WTC11 (cell line): ENCODE data around the gene ZNF225. TPM values are rescaled to one million over a fixed set of nuclear protein-coding genes. Genes with fewer than 3 reads are reported as not detected.

Source experiments
- ATAC-seq: fragments of 200-7000 bp; cut with Tn5 transposase; 2 replicates; pipeline ENCODE4 v1.10.0; 2021; ENCODE audit warnings: mild to moderate bottlenecking, moderate library complexity
- Bru-seq: library from RNA; stranded (reverse); fragments of 400-500 nt; gene quantifications from one replicate; lab custom pipeline; 2021; lab: Mats Ljungman, UMichigan
- CTCF ChIA-PET: fragments of 300-600 bp; sonication (Branson Sonifier 250); formaldehyde crosslinking; loops from one replicate; lab custom pipeline; 2021; ENCODE audit warnings: antibody characterized with exemption; lab: Charles Lee
- POLR2A ChIA-PET: fragments of 350-600 bp; sonication (Branson Sonifier 250); formaldehyde crosslinking; loops from one replicate; lab custom pipeline; 2021; ENCODE audit warnings: antibody characterized with exemption; lab: Charles Lee
- DNase-seq: peaks from one replicate; pipeline ENCODE4 v3.0.0; 2021; ENCODE audit warnings: low spot score
- H3K27ac Mint-ChIP-seq: 2 replicates; pipeline ENCODE4 v1.8.0; 2021; ENCODE audit warnings: mixed read lengths
- H3K27me3 Mint-ChIP-seq: 2 replicates; pipeline ENCODE4 v1.8.0; 2021; ENCODE audit warnings: low read depth, mild to moderate bottlenecking, moderate library complexity, mixed read lengths
- H3K36me3 Mint-ChIP-seq: 2 replicates; pipeline ENCODE4 v1.8.0; 2021; ENCODE audit warnings: mixed read lengths
- H3K4me1 Mint-ChIP-seq: 2 replicates; pipeline ENCODE4 v1.8.0; 2022; ENCODE audit warnings: mixed read lengths
- H3K4me3 Mint-ChIP-seq: 2 replicates; pipeline ENCODE4 v1.8.0; 2021; ENCODE audit warnings: mild to moderate bottlenecking, moderate library complexity, mixed read lengths
- H3K9me3 Mint-ChIP-seq: 2 replicates; pipeline ENCODE4 v1.8.0; 2021; ENCODE audit warnings: mixed read lengths
- CREB1 ChIP-seq: sonication (generic); formaldehyde crosslinking; IDR thresholded peaks from 2 replicates; pipeline ENCODE4 v1.8.0; 2023; ENCODE audit warnings: mild to moderate bottlenecking, missing genetic modification reagents
- FOXK1 ChIP-seq: sonication (generic); formaldehyde crosslinking; IDR thresholded peaks from 2 replicates; pipeline ENCODE4 v1.8.0; 2022; ENCODE audit warnings: mild to moderate bottlenecking, moderate library complexity, missing genetic modification reagents
- GABPB1 ChIP-seq: sonication (generic); formaldehyde crosslinking; IDR thresholded peaks from 2 replicates; pipeline ENCODE4 v1.8.1; 2023; ENCODE audit warnings: mild to moderate bottlenecking, missing genetic modification reagents
- MXD4 ChIP-seq: fragments of 250-450 bp; sonication (Bioruptor Pico); IDR thresholded peaks from 2 replicates; pipeline ENCODE4 v1.8.0; 2021; ENCODE audit warnings: mild to moderate bottlenecking, moderate library complexity, borderline replicate concordance
- NFE2L1 ChIP-seq: sonication (generic); formaldehyde crosslinking; IDR thresholded peaks from 2 replicates; pipeline ENCODE4 v1.8.1; 2023; ENCODE audit warnings: missing genetic modification reagents
- PRRX2 ChIP-seq: fragments of 250-450 bp; sonication (Bioruptor Pico); IDR thresholded peaks from 2 replicates; pipeline ENCODE4 v1.8.0; 2021; ENCODE audit warnings: mild to moderate bottlenecking
- SMAD4 ChIP-seq: sonication (generic); formaldehyde crosslinking; IDR thresholded peaks from 2 replicates; pipeline ENCODE4 v1.8.0; 2022; ENCODE audit warnings: mild to moderate bottlenecking, missing genetic modification reagents
- SP1 ChIP-seq: sonication (generic); formaldehyde crosslinking; conservative IDR thresholded peaks from 2 replicates; pipeline ENCODE4 v1.8.1; 2022; ENCODE audit warnings: missing genetic modification reagents
- TEAD1 ChIP-seq: sonication (generic); formaldehyde crosslinking; IDR thresholded peaks from 2 replicates; pipeline ENCODE4 v1.8.0; 2022; ENCODE audit warnings: mild to moderate bottlenecking, missing genetic modification reagents
- ZNF121 ChIP-seq: sonication (generic); formaldehyde crosslinking; IDR thresholded peaks from 2 replicates; pipeline ENCODE4 v1.8.0; 2023; ENCODE audit warnings: missing genetic modification reagents
- ZNF219 ChIP-seq: sonication (generic); formaldehyde crosslinking; IDR thresholded peaks from 2 replicates; pipeline ENCODE4 v1.8.0; 2023; ENCODE audit warnings: missing genetic modification reagents, mild to moderate bottlenecking, borderline replicate concordance
- ZNF263 ChIP-seq: sonication (generic); formaldehyde crosslinking; IDR thresholded peaks from 2 replicates; pipeline ENCODE4 v1.8.1; 2022; ENCODE audit warnings: low read depth, mild to moderate bottlenecking, moderate library complexity, missing genetic modification reagents
- ZNF317 ChIP-seq: sonication (generic); formaldehyde crosslinking; IDR thresholded peaks from 2 replicates; pipeline ENCODE4 v1.8.1; 2023; ENCODE audit warnings: low read depth, mild to moderate bottlenecking, moderate library complexity, missing genetic modification reagents, borderline replicate concordance
- ZNF396 ChIP-seq: fragments of 250-450 bp; sonication (Bioruptor Pico); IDR thresholded peaks from 2 replicates; pipeline ENCODE4 v1.8.0; 2021; ENCODE audit warnings: mild to moderate bottlenecking, moderate library complexity, borderline replicate concordance
- ZNF416 ChIP-seq: fragments of 250-450 bp; sonication (Bioruptor Pico); IDR thresholded peaks from 2 replicates; pipeline ENCODE4 v1.9.0; 2021; ENCODE audit warnings: mild to moderate bottlenecking, inconsistent platforms
- long read RNA-seq, 3 experiments: library from RNA in 1 of 3; library from capped mRNA in 1 of 3; library from polyadenylated mRNA in 1 of 3; unstranded in 2 of 3; stranded (forward) in 1 of 3; transcript quantifications; one replicate each; pipeline ENCODE4 v2.0.0, GENCODE V29; 2021
- total RNA-seq: library from RNA; stranded (reverse); gene quantifications from 3 replicates; pipeline ENCODE4 v1.2.3, GENCODE V29; 2021
- TF ChIP-seq, protein P1 (sequence below): sonication (generic); formaldehyde crosslinking; IDR thresholded peaks from 2 replicates; pipeline ENCODE4 v1.8.0; 2023; ENCODE audit warnings: mild to moderate bottlenecking, missing genetic modification reagents
- TF ChIP-seq, protein P2 (sequence below): fragments of 250-450 bp; sonication (Bioruptor Pico); conservative IDR thresholded peaks from 2 replicates; pipeline ENCODE4 v1.9.0; 2021; ENCODE audit warnings: mild to moderate bottlenecking
- TF ChIP-seq, protein P3 (sequence below): sonication (generic); formaldehyde crosslinking; IDR thresholded peaks from 2 replicates; pipeline ENCODE4 v1.8.1; 2023; ENCODE audit warnings: mild to moderate bottlenecking, missing genetic modification reagents, moderate library complexity
- TF ChIP-seq, protein P4 (sequence below): fragments of 250-450 bp; sonication (Bioruptor Pico); IDR thresholded peaks from 2 replicates; pipeline ENCODE4 v1.9.0; 2021; ENCODE audit warnings: mild to moderate bottlenecking, borderline replicate concordance
- TF ChIP-seq, protein P5 (sequence below): sonication (generic); formaldehyde crosslinking; IDR thresholded peaks from 2 replicates; pipeline ENCODE4 v1.8.1; 2022; ENCODE audit warnings: mild to moderate bottlenecking, moderate library complexity, missing genetic modification reagents

ZNF225 gene
- 3.9 to 5.1 TPM (median 4.4 TPM) in 3 replicates for total RNA-seq
- Bru-seq, nascent RNA = percentile 74 among the genes with signal in this experiment
- long read RNA-seq, experiment 1, full-length matches to known transcripts = 10 of 17 reads
- long read RNA-seq, experiment 1, partial matches to known transcripts = 0 of 17 reads
- long read RNA-seq, experiment 1, other reads (novel, unspliced or antisense) = 7 of 17 reads
- long read RNA-seq, experiment 2, full-length matches to known transcripts = 1 of 4 reads
- long read RNA-seq, experiment 2, partial matches to known transcripts = 0 of 4 reads
- long read RNA-seq, experiment 2, other reads (novel, unspliced or antisense) = 3 of 4 reads
- long read RNA-seq, experiment 3, partial matches to known transcripts = 0 of 5 reads
- long read RNA-seq, experiment 3, other reads (novel, unspliced or antisense) = 5 of 5 reads

DNA sequence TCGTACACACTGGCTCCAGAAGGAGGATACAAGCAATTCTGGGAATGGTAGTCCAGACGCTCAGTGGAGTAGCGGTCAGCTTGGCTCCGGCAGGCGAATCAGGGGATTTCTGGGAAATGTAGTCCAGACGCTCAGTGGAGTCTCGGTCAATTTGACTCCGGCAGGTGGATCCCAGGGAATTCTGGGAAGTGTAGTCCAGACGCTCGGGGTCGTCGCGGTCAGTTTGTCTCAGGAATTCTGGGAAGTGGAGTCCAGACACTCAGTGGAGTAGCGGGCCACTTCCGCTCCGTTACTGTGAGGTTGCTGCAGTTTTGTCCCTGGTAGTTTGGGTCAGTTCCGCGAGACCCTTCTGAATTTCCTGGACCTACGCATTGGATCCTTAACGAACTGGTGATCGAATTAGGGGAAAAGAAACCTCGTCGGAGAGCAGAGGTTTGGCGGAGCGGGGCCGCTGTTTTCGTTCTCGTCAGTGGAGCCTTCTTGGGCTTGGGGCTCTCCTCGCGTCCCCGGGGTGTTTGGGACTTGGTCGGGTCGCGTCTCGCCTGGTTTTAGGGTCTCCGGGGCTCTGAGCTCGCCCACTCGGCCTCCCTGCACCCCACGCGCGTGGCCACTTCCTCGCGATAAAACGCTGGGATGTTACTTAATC, at the start of gene ZNF225:
Gene ZNF225, plus strand, starts transcription at position 262 of the 646 bp plus-strand sequence. CDS start 2,429 bp downstream, outside the sequence.
- H3K36me3 Mint-ChIP-seq = peaks cover 42% of the 10 kb centered on the region
- TF ChIP-seq SP1 (CRISPR knock-in tag) = peak; percentile 42; the same call in 1 of the 2 replicates
- TF ChIP-seq, protein P1, sequence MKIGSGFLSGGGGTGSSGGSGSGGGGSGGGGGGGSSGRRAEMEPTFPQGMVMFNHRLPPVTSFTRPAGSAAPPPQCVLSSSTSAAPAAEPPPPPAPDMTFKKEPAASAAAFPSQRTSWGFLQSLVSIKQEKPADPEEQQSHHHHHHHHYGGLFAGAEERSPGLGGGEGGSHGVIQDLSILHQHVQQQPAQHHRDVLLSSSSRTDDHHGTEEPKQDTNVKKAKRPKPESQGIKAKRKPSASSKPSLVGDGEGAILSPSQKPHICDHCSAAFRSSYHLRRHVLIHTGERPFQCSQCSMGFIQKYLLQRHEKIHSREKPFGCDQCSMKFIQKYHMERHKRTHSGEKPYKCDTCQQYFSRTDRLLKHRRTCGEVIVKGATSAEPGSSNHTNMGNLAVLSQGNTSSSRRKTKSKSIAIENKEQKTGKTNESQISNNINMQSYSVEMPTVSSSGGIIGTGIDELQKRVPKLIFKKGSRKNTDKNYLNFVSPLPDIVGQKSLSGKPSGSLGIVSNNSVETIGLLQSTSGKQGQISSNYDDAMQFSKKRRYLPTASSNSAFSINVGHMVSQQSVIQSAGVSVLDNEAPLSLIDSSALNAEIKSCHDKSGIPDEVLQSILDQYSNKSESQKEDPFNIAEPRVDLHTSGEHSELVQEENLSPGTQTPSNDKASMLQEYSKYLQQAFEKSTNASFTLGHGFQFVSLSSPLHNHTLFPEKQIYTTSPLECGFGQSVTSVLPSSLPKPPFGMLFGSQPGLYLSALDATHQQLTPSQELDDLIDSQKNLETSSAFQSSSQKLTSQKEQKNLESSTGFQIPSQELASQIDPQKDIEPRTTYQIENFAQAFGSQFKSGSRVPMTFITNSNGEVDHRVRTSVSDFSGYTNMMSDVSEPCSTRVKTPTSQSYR (CRISPR knock-in tag) = no peak
- no peak for TF ChIP-seq ZNF263 (CRISPR knock-in tag)
- peak; percentile 53 for TF ChIP-seq ZNF121
- peak; percentile 61 for TF ChIP-seq GABPB1 (CRISPR knock-in tag)
- TF ChIP-seq TEAD1 (CRISPR knock-in tag) = no peak
- H3K4me1 Mint-ChIP-seq = peaks cover 9% of the 10 kb centered on the region
- CTCF ChIA-PET = no interaction called here
- DNase-seq (peak; percentile 95), ATAC-seq (peak; percentile 94)
- peak within 1 kb of the TSS; percentile 98 for H3K4me3 Mint-ChIP-seq
- no peaks in the 10 kb centered on the region for H3K27me3 Mint-ChIP-seq
- peaks cover 34% of the 10 kb centered on the region for H3K9me3 Mint-ChIP-seq
- H3K27ac Mint-ChIP-seq = peak within 1 kb of the TSS; percentile 93
- POLR2A ChIA-PET = interaction anchor here (1.1 to 1.2 kb wide), 3 partner anchors 18 to 286 kb away, joined by 3 to 8 read pairs (median 3); partner anchors contain the start of genes ZNF226 and ZNF283

DNA sequence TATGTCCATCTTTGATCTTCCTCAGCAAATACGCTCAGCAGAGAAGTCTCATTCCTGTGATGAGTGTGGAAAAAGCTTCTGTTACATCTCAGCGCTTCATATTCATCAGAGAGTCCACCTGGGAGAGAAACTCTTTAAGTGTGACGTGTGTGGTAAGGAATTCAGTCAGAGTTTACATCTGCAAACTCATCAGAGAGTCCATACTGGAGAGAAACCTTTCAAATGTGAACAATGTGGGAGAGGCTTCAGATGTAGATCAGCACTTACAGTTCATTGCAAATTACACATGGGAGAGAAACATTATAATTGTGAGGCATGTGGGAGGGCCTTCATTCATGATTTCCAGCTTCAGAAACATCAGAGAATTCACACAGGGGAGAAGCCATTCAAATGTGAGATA, 46.9 kb upstream of the ZNF225 start:
- Mint-ChIP-seq H3K27me3 (peaks cover 7% of the 10 kb centered on the region; the same call in 1 of the 2 replicates), H3K9me3 (peaks cover 58% of the 10 kb centered on the region), H3K27ac (no peak overlapping the region), H3K36me3 (peaks cover 70% of the 10 kb centered on the region), H3K4me1 (peaks cover 4% of the 10 kb centered on the region; the same call in 1 of the 2 replicates), H3K4me3 (no peak overlapping the region)
- ATAC-seq (no peak), DNase-seq (no peak)
- TF ChIP-seq FOXK1 (CRISPR knock-in tag) (no peak), ZNF396 (no peak), NFE2L1 (CRISPR knock-in tag) (no peak), MXD4 (CRISPR knock-in tag) (no peak), SMAD4 (CRISPR knock-in tag) (no peak), ZNF317 (no peak)
- TF ChIP-seq, protein P2, sequence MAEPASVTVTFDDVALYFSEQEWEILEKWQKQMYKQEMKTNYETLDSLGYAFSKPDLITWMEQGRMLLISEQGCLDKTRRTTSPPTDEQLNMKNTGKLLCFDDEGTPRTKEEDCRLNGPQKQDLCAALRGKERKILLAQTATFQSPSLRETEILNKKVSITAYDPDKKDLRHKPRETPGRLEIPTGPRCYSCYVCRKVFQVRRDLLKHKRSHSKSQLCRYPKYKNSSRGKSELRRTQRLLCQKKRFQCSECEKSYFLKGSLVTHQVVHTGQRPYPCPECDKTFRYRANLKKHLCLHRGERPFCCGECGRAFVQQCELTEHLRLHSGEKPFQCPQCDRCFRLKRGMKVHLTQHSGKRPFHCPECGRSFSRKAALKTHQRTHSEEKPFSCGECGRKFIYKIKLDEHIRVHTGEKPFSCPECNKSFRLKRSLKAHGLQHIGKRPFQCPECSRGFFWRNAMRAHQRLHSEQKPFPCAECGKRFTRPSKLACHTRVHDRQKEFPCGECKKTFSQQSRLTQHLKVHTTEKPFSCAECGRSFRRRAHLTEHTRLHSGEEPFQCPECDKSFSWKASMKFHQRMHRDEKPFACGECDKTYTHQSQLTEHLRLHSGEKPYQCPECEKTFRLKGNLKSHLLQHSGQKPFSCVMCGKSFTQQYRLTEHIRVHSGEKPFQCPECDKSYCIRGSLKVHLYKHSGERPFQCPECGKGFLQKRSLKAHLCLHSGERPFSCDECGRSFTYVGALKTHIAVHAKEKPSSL (CRISPR knock-in tag) = no peak
- ChIA-PET CTCF (no interaction called here), POLR2A (no interaction called here)

DNA sequence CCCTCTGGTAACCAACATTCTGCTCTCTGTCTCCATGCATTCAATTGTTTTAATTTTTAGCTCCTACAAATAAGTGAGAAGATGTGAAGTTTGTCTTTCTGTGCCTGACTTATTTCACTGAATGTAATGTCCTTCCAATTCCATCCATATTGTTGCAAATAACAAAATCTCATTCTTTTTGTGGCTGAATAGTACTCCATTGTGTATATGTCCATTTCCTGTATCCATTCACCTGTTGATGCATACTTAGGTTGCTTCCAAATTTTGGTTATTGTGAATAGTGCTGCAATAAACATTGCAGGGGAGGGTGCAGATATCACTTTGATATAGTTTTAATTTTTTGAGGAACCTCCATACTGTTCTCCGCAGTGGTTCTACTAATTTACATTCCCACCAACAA, 43.8 kb upstream of the ZNF225 start:
- H3K4me3 Mint-ChIP-seq = no peak overlapping the region
- CTCF ChIA-PET = no interaction called here
- no peak for ATAC-seq
- peaks cover 16% of the 10 kb centered on the region for H3K4me1 Mint-ChIP-seq
- POLR2A ChIA-PET = no interaction called here
- H3K9me3 Mint-ChIP-seq = peaks cover 66% of the 10 kb centered on the region
- no peak overlapping the region for H3K27ac Mint-ChIP-seq
- H3K27me3 Mint-ChIP-seq = peaks cover 24% of the 10 kb centered on the region
- no peak for DNase-seq
- peaks cover 53% of the 10 kb centered on the region for H3K36me3 Mint-ChIP-seq
- TF ChIP-seq ZNF317 = no peak
- TF ChIP-seq PRRX2 = no peak
- TF ChIP-seq, protein P3, sequence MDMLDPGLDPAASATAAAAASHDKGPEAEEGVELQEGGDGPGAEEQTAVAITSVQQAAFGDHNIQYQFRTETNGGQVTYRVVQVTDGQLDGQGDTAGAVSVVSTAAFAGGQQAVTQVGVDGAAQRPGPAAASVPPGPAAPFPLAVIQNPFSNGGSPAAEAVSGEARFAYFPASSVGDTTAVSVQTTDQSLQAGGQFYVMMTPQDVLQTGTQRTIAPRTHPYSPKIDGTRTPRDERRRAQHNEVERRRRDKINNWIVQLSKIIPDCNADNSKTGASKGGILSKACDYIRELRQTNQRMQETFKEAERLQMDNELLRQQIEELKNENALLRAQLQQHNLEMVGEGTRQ (CRISPR knock-in tag) = no peak
- TF ChIP-seq, protein P4, sequence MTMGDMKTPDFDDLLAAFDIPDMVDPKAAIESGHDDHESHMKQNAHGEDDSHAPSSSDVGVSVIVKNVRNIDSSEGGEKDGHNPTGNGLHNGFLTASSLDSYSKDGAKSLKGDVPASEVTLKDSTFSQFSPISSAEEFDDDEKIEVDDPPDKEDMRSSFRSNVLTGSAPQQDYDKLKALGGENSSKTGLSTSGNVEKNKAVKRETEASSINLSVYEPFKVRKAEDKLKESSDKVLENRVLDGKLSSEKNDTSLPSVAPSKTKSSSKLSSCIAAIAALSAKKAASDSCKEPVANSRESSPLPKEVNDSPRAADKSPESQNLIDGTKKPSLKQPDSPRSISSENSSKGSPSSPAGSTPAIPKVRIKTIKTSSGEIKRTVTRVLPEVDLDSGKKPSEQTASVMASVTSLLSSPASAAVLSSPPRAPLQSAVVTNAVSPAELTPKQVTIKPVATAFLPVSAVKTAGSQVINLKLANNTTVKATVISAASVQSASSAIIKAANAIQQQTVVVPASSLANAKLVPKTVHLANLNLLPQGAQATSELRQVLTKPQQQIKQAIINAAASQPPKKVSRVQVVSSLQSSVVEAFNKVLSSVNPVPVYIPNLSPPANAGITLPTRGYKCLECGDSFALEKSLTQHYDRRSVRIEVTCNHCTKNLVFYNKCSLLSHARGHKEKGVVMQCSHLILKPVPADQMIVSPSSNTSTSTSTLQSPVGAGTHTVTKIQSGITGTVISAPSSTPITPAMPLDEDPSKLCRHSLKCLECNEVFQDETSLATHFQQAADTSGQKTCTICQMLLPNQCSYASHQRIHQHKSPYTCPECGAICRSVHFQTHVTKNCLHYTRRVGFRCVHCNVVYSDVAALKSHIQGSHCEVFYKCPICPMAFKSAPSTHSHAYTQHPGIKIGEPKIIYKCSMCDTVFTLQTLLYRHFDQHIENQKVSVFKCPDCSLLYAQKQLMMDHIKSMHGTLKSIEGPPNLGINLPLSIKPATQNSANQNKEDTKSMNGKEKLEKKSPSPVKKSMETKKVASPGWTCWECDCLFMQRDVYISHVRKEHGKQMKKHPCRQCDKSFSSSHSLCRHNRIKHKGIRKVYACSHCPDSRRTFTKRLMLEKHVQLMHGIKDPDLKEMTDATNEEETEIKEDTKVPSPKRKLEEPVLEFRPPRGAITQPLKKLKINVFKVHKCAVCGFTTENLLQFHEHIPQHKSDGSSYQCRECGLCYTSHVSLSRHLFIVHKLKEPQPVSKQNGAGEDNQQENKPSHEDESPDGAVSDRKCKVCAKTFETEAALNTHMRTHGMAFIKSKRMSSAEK (CRISPR knock-in tag) = no peak
- no peak for TF ChIP-seq ZNF219 (CRISPR knock-in tag)
- TF ChIP-seq ZNF416 (CRISPR knock-in tag) = no peak
- TF ChIP-seq, protein P5, sequence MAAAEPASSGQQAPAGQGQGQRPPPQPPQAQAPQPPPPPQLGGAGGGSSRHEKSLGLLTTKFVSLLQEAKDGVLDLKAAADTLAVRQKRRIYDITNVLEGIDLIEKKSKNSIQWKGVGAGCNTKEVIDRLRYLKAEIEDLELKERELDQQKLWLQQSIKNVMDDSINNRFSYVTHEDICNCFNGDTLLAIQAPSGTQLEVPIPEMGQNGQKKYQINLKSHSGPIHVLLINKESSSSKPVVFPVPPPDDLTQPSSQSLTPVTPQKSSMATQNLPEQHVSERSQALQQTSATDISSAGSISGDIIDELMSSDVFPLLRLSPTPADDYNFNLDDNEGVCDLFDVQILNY = no peak
- TF ChIP-seq CREB1 = no peak
